ENCODE measurements around the gene ASTN1. TPM values are rescaled to one million over a fixed set of nuclear protein-coding genes. Genes with fewer than 3 reads are reported as not detected.

ASTN1 gene
- total RNA-seq, 1 experiment from 2014 or later = not detected

DNA sequence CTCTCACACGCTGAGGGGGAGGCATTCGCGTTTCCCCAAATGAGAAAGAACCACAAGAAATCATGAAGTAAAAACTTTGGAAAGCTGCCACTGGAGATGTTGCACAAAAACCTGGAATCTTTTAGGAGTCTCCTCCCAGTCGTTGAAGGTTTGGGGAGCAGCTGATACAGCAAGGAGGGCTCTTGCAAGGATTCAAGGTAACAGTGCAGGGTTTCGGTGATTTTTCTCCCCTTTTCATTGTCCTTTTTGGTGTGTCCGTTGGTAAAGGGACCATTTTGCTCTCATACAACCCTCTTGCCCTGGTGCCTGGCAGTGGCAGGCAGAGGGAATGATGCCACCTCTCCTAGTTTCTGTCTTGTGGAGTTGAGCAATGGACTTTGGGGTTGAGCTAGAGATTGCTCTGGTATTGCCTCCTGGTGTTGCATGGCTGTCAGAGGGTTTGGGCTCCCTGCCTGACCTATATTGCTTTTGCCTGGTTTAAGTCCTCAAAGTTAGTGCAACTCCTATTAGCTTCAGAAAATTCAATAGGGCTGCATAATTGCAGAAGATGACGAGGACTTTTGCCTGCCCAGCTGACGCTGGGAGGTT lies 7.1 kb upstream of the ASTN1 start:
- DNase-seq = no peak
- H3K4me3 ChIP-seq = no peak overlapping the region
- no peak overlapping the region for H3K4me2 ChIP-seq
- no peaks in the 10 kb centered on the region for H4K20me1 ChIP-seq (ENCODE audit: insufficient read depth)
- CTCF ChIA-PET = no interaction called here
- intact Hi-C loops (cut with micrococcal nuclease; ENCODE audit: unreplicated experiment) = no loop called here
- TF ChIP-seq, protein P1, sequence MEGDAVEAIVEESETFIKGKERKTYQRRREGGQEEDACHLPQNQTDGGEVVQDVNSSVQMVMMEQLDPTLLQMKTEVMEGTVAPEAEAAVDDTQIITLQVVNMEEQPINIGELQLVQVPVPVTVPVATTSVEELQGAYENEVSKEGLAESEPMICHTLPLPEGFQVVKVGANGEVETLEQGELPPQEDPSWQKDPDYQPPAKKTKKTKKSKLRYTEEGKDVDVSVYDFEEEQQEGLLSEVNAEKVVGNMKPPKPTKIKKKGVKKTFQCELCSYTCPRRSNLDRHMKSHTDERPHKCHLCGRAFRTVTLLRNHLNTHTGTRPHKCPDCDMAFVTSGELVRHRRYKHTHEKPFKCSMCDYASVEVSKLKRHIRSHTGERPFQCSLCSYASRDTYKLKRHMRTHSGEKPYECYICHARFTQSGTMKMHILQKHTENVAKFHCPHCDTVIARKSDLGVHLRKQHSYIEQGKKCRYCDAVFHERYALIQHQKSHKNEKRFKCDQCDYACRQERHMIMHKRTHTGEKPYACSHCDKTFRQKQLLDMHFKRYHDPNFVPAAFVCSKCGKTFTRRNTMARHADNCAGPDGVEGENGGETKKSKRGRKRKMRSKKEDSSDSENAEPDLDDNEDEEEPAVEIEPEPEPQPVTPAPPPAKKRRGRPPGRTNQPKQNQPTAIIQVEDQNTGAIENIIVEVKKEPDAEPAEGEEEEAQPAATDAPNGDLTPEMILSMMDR (conservative IDR thresholded peaks at IDR 0.05) = no peak
- TF ChIP-seq EZH2 (IDR thresholded peaks at IDR 0.05; ENCODE audit: low read depth) = no peak
- BruUV-seq (replicated peaks) = no TSS peak
- no peaks in the 10 kb centered on the region for H3K9me2 ChIP-seq (ENCODE audit: insufficient read depth)
- no peaks in the 10 kb centered on the region for H3K4me1 ChIP-seq (replicated peaks; ENCODE audit: insufficient read depth)
- H3F3A ChIP-seq (ENCODE audit: insufficient read depth, low read depth) = no peaks in the 10 kb centered on the region
- no peak overlapping the region for H2AFZ ChIP-seq
- no peaks in the 10 kb centered on the region for H3K36me3 ChIP-seq (ENCODE audit: low read depth)
- peaks cover 14% of the 10 kb centered on the region; the same call in 1 of the 2 replicates for H3K27me3 ChIP-seq (ENCODE audit: insufficient read depth, low read depth)
- H3K79me2 ChIP-seq (ENCODE audit: low read depth) = no peaks in the 10 kb centered on the region
- no peak overlapping the region for H3K27ac ChIP-seq
- H3K9me3 ChIP-seq (ENCODE audit: insufficient read depth, low read depth) = no peaks in the 10 kb centered on the region
- POLR2A ChIA-PET (ENCODE audit: unreplicated experiment) = no interaction called here

DNA sequence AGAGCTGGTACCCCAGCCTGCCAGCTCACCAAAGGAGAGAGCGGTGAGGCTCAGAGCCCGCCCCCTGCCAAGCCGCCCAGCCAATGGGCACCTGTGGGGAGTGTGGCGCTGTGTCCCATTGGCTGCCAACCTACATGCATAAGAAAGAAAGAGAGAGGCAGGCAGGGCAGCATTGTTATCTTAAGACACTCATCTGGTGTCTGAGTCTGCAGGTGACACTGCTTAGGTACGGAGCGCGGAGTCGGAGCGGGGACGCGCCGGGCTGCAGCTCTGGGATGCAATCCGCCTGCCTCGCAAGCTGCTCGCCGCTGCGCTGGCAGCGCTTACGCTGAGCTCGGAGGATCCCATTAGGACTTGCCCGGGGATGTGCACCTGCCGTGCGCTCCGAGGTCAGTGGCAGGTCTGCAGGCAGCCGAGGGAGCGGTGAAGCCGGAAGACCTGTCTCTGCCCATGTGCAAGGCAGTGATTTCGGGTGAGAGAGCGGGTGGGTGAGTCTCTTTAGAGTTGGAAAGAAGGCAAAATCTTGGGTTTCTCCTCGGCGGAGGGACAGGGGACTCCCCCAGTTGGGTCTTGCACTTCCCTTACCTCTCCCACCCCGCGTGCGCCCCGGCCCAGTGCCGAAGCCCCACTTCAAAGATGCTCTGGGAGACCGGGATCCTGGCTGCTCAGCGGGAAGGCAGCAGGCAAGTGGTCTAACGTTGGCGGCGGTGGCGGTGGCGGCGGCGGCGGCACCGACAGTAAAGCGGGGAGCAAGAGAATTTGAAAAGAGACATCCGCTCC lies 6.4 kb upstream of the ASTN1 start, which contains the start of gene BRINP2:
TSS of gene BRINP2 (plus strand) at position 203 of the 780 bp plus-strand sequence. CDS start 58,919 bp downstream, outside the sequence.
- H3K9me2 ChIP-seq (ENCODE audit: insufficient read depth) = no peaks in the 10 kb centered on the region
- no peak within 1 kb of the TSS for H2AFZ ChIP-seq
- intact Hi-C loops (cut with micrococcal nuclease; ENCODE audit: unreplicated experiment) = no loop called here
- H3K79me2 ChIP-seq (ENCODE audit: low read depth) = no peaks in the 10 kb centered on the region
- no peak for TF ChIP-seq EZH2 (IDR thresholded peaks at IDR 0.05; ENCODE audit: low read depth)
- TF ChIP-seq, protein P1 (conservative IDR thresholded peaks at IDR 0.05) = no peak
- no peak within 1 kb of the TSS for H3K4me2 ChIP-seq
- no peaks in the 10 kb centered on the region for H3F3A ChIP-seq (ENCODE audit: insufficient read depth, low read depth)
- POLR2A ChIA-PET (ENCODE audit: unreplicated experiment) = no interaction called here
- CTCF ChIA-PET = no interaction called here
- peaks cover 14% of the 10 kb centered on the region; the same call in 1 of the 2 replicates for H3K27me3 ChIP-seq (ENCODE audit: insufficient read depth, low read depth)
- H3K27ac ChIP-seq = no peak within 1 kb of the TSS
- H3K4me1 ChIP-seq (replicated peaks; ENCODE audit: insufficient read depth) = no peaks in the 10 kb centered on the region
- H3K9me3 ChIP-seq (ENCODE audit: insufficient read depth, low read depth) = no peaks in the 10 kb centered on the region
- no peaks in the 10 kb centered on the region for H3K36me3 ChIP-seq (ENCODE audit: low read depth)
- H4K20me1 ChIP-seq (ENCODE audit: insufficient read depth) = no peaks in the 10 kb centered on the region
- BruUV-seq (replicated peaks) = no TSS peak
- no peak for DNase-seq
- H3K4me3 ChIP-seq = no peak within 1 kb of the TSS

DNA sequence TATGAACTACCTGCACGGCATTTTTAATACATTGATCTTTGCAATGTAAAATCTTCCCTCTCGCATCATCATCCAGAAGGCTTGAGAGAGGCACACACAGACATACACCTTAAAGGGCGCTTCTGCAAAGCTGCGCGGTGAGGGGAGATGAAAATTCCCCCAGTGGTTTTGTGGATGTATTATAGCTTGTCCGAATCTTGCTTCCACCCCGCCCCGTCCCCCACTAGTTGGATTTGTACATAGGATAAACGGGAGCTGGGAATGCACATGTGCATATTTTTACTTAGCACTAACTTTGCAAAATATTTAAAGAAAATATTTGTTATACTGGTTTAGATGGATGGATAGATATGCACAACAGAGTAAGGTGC lies 542 bp upstream of the ASTN1 start:
- no peak for DNase-seq
- Histone ChIP-seq H3K27me3 (ENCODE audit: insufficient read depth, low read depth) (no peaks in the 10 kb centered on the region), H3F3A (ENCODE audit: insufficient read depth, low read depth) (no peaks in the 10 kb centered on the region), H3K4me2 (no peak overlapping the region), H3K27ac (no peak overlapping the region), H3K4me3 (no peak overlapping the region), H3K4me1 (replicated peaks; ENCODE audit: insufficient read depth) (no peaks in the 10 kb centered on the region), H3K9me3 (ENCODE audit: insufficient read depth, low read depth) (no peaks in the 10 kb centered on the region), H3K36me3 (ENCODE audit: low read depth) (no peaks in the 10 kb centered on the region), H4K20me1 (ENCODE audit: insufficient read depth) (no peaks in the 10 kb centered on the region), H3K9me2 (ENCODE audit: insufficient read depth) (no peaks in the 10 kb centered on the region), H2AFZ (no peak overlapping the region), H3K79me2 (ENCODE audit: low read depth) (no peaks in the 10 kb centered on the region)
- ChIA-PET POLR2A (ENCODE audit: unreplicated experiment) (no interaction called here), CTCF (no interaction called here)
- no peak for TF ChIP-seq EZH2 (IDR thresholded peaks at IDR 0.05; ENCODE audit: low read depth)
- TF ChIP-seq, protein P1 (conservative IDR thresholded peaks at IDR 0.05) = no peak
- intact Hi-C loops (cut with micrococcal nuclease; ENCODE audit: unreplicated experiment) = no loop called here
- no TSS peak for BruUV-seq (replicated peaks)
